GM13976 (cell line): ENCODE data around the gene ABLIM2.
"Not testable (repeated sequence)": the region's sequence is repeated elsewhere in the genome, so short reads cannot be mapped to it uniquely, and the experiment has no call there.

Experiments used
- DNase-seq: peaks from one replicate; pipeline ENCODE4 v3.0.0; 2012; ENCODE audit warnings: low spot score
- in situ Hi-C: fragments of 300-500 bp; cut with MboI; formaldehyde crosslinking; loops from one replicate; pipeline ENCODE4 v1.12.0; 2022; ENCODE audit warnings: low sequenced_read_pairs, mixed read lengths, inconsistent platforms; ENCODE audit not compliant: unreplicated experiment
- TF ChIP-seq, protein P1 (sequence below): IDR thresholded peaks from 2 replicates; pipeline ENCODE4 v1.5.1; 2012; ENCODE audit warnings: borderline replicate concordance, mild to moderate bottlenecking; ENCODE audit not compliant: insufficient read depth; ENCODE audit errors: extremely low read depth, missing control alignments, control extremely low read depth

ABLIM2 gene

DNA sequence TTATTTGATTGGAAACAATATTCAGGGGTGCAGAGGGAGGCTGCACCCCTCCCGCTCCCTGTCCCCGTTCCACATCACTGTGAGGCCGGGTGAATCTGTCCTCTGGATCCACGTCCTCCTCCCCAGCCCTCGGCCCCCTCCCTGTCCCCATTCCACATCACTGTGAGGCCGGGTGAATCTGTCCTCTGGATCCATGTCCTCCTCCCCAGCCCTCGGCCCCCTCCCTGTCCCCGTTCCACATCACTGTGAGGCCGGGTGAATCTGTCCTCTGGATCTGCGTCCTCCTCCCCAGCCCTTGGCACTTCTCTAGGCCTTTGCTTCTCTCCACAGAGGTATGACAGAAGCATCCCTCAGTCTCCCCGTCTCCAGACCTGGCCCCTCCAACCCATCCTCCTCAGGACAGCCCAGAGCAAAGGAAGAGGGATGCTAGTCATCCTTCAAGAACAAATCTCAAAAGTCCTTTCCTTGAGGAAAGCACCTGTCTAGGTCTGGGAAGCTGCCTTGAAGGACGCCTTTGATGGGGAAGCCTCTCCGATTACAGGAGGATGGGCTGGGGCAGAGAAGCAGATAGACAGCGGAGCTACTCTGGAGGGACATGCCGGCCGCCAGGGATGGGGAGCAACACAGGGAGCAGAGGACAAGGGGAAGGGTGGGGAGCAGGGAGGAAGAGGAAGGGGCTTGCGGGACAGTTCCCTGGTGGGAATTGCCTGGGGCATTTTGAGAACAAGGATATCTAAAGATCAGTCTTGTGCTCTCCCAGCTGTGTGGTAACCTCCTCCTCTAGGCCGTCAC lies 208.1 kb downstream of the ABLIM2 start:
- TF ChIP-seq, protein P1, sequence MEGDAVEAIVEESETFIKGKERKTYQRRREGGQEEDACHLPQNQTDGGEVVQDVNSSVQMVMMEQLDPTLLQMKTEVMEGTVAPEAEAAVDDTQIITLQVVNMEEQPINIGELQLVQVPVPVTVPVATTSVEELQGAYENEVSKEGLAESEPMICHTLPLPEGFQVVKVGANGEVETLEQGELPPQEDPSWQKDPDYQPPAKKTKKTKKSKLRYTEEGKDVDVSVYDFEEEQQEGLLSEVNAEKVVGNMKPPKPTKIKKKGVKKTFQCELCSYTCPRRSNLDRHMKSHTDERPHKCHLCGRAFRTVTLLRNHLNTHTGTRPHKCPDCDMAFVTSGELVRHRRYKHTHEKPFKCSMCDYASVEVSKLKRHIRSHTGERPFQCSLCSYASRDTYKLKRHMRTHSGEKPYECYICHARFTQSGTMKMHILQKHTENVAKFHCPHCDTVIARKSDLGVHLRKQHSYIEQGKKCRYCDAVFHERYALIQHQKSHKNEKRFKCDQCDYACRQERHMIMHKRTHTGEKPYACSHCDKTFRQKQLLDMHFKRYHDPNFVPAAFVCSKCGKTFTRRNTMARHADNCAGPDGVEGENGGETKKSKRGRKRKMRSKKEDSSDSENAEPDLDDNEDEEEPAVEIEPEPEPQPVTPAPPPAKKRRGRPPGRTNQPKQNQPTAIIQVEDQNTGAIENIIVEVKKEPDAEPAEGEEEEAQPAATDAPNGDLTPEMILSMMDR: no peak
- in situ Hi-C loops: no loop called here
- DNase-seq: no peak

DNA sequence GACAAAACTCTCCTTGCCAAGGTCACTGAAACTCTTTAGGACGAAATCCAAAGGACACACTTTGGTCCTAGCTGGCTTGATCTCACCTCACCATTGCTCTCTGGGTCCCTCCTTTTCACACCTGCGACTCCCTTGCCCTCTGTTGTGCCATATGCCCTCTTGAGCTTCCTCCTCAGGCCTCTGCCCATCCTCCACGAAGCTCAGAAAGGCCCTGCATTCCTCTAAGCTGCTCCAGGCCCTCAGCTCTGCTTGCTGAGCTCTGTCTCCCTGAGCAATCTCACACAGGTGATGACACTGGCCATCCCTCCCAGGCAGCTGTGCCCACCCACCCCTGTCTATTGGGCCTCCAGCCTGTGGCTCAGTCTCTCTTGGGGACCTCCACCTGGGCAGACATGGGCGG lies 208.9 kb downstream of the ABLIM2 start:
- TF ChIP-seq, protein P1: no peak
- in situ Hi-C loops: no loop called here
- DNase-seq: no peak

DNA sequence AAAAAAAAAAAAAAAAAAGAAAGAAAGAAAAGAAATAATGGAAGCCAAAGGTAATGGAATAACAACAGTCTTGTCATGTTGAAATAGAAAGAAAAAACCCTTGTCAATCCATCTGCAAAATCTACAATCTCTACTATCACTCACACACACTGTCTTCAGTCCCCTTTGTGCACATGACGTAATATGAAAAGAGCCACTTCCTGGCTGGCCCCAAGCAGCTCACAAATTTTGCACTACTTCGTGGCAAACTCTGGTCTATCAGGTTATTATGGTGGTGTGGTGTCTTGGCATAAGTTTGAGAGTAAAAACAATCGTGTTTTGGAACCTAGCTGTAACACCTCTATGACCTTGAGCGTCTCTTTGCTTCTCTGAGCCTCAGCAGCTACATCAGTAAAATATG lies 210.7 kb downstream of the ABLIM2 start:
- in situ Hi-C loops: no loop called here
- TF ChIP-seq, protein P1: no peak
- no peak for DNase-seq

DNA sequence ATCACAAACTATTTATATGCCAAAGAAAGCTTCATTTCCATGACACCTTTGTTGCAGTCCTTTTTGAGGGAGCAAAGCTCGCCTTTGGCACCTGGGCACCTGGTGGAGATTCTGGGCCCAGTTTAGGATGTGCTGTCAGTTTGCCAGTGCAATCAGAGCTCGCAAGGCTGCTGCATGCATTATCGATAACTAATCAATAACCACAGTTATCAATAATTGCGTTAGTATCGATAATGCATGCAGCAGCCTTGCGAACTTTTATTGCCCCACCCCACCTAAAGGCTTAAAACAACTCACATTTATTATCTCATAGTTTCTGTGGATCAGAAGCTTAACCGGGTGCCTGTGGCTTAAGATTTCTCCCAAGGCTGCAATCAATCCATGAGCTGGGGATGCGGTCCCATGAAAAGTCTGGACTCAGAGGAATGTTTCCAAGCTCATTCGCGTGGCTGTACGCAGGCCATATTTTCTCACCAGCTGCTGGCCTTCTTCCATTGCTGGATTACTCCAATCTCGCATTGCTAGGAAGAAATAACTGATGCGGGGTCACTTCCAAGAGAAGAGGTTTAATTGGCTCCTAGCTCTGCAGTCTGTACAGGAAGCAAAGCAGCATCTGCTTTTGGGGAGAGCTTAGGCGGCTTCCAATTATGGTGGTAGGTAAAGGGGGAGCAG lies 212.8 kb downstream of the ABLIM2 start:
- TF ChIP-seq, protein P1: no peak
- in situ Hi-C loops: no loop called here
- DNase-seq: no peak

DNA sequence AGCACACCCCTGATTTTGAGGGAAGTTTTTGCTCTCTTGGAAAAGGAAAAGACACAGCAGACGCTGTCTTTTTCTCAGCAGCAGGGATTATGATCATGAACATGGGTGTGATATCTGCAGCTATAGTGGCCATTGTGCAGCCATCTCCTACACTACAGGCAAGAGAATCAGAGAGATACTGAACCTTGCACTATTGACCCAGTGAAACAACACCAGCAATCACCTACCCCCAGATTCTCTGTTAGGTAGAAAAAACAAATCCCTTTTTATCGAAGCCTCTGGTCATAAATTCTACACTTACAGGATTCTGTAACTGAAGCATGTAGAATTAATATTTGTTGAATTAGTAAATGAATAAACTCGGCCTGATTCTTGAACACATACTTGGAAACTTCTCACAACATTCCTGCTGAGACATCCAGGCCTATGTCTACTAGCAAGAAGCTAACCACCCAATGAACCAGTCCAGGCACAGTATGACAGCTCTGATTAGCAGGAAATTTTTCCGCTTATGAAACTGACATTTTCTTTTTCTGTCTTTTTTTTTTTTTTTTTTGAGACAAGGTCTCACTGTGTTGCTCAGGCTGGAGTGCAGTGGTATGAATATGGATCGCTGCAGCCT lies 213.9 kb downstream of the ABLIM2 start:
- in situ Hi-C loops: no loop called here
- TF ChIP-seq, protein P1: no peak
- no peak for DNase-seq

DNA sequence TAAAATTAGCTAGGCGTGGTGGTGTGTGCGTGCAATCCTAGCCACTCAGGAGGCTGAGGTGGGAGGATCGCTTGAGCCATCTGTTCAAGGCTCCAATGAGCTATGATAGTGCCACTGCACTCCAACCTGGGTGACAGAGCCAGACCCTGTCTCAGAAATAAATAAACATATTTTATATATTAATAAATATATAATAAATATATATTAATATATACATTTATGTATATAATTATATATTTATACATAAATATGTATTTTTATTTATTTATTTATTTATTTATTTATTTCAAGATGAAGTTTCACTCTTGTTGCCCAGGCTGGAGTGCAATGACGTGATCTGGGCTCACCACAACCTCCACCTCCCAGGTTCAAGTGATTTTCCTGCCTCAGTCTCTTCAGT lies 214.9 kb downstream of the ABLIM2 start:
- in situ Hi-C loops, DNase-seq: not testable (repeated sequence)

DNA sequence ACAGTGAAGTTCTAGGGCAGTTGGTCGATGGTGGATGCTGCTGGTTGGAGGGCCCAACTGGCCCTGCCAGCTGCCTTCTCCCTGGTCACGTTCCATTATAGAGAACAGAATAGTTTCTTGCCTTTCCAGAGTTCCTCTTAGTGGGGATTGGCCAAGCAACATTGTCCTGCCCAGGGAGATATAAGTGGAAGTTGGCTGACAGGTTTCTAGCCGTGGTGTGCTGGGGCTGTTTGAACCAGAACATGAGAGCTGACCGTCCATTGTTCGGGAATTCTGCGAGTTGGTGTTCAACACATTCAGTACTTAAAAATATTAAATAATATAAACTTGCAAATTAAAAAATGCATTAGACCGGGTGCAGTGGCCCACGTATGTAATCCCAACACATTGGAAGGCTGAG lies 215.4 kb downstream of the ABLIM2 start:
- in situ Hi-C loops: no loop called here
- DNase-seq: no peak
- TF ChIP-seq, protein P1: no peak
